ENCODE data around the gene LKAAEAR1. TPM values are rescaled to one million over a fixed set of nuclear protein-coding genes. Genes with fewer than 3 reads are reported as not detected.

Gene LKAAEAR1
- total and polyA plus RNA-seq, 2 of the 13 experiments (the other 11 are each of a cell fraction or from before 2014, with no cell fraction given): not detected

DNA sequence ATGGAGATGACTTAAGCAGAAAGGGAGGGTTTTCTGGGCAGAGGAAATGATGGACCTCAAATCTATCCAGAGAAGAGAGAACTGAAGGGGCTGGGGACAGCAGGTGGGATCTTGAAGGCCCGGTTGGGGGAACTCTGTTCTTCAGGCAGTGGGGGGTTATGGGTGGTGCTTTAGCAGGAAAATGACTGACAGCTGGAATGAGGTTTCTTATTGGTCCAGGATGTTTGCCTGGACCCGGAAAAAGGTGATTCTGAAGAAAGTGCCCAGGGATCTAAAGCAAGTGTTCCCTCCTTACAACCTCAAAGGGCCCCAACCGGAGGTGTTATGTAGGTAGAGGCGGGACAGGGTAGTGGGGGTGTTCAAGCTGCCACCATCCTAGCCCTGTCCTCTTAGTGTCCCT is 11.3 kb upstream of the LKAAEAR1 start:
- Histone ChIP-seq H3K27me3 (ENCODE audit: control insufficient read depth in 1 of 2, insufficient read depth in 2 of 2, low read length in 2 of 2) (peaks cover 26 to 46% of the 10 kb centered on the region in 2 experiments), H2AFZ (ENCODE audit: low read length) (no peak overlapping the region), H3K27ac (ENCODE audit: extremely low read length, insufficient read depth, low read length) (no peak overlapping the region), H4K20me1 (ENCODE audit: insufficient read depth, low read length) (no peaks in the 10 kb centered on the region; the same call in 1 of the 2 replicates), H3K4me2 (ENCODE audit: low read depth, low read length) (no peak overlapping the region), H3K9me3 (ENCODE audit: low read length) (no peaks in the 10 kb centered on the region), H3K4me3 (replicated peaks in 1 of 3; ENCODE audit: insufficient read depth in 1 of 3, low read depth in 2 of 3, low read length in 3 of 3) (no peak overlapping the region), H3K9ac (ENCODE audit: insufficient read depth, low read depth, low read length) (no peak overlapping the region), H3K36me3 (replicated peaks in 1 of 2; ENCODE audit: control insufficient read depth in 1 of 2, insufficient read depth in 2 of 2, low read length in 2 of 2) (no peaks in the 10 kb centered on the region), H3K4me1 (ENCODE audit: insufficient read depth, low read length) (peaks cover 11% of the 10 kb centered on the region), H3K79me2 (ENCODE audit: insufficient read depth, low read length) (no peaks in the 10 kb centered on the region)
- CTCF ChIA-PET (ENCODE audit: low intra/inter-chr PET ratio, low total read pairs): no interaction called here
- FAIRE-seq: no peak
- no peak for TF ChIP-seq ZNF709 (CRISPR knock-in tag; IDR thresholded peaks at IDR 0.05)
- DNase-seq (ENCODE audit: low spot score): no peak
- intact Hi-C loops (cut with micrococcal nuclease; ENCODE audit: unreplicated experiment): no loop called here
- POLR2A ChIA-PET: no interaction called here
- WGBS (ENCODE audit: low lambda C conversion rate): 12% methylated on average over 4 of the region's 4 CpGs
- in situ Hi-C loops (cut with HindIII; ENCODE audit: extremely low pct_ligation_motif_present, low pct_unique_long_range_greater_than_20kb): no loop called here
- BruUV-seq (replicated peaks): no TSS peak
- ATAC-seq: no peak

DNA sequence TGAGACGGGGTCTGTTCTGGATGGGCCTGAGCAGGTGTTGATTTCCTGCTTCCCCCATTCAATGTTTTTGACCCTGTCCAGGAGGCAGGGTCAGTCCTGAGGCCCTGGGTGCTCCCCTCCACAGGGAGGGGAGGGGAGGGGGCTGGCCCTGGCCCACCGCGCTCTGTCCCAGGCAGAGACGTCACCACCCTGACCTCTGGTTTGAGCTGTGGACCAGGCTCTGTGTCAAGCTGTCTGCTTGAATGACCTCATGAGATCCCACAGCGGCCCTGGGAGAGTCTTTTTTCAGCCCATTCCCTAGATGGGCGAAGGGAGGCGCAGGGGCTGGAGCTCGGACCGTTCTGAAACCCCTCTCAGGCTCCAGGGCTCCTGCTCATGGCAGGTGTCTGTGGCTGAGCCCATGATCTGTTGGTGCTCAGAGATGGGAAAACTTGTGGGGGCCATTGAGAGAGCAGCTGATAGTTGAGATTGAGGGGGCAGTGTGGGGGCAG is 8.9 kb upstream of the LKAAEAR1 start:
- CTCF ChIA-PET (ENCODE audit: low intra/inter-chr PET ratio, low total read pairs): no interaction called here
- Histone ChIP-seq H3K4me2 (ENCODE audit: low read depth, low read length) (0 out of 2 replicates have a peak overlapping the region, but pooled peaks have one; percentile 1), H3K36me3 (replicated peaks in 1 of 2; ENCODE audit: control insufficient read depth in 1 of 2, insufficient read depth in 2 of 2, low read length in 2 of 2) (no peaks in the 10 kb centered on the region), H3K79me2 (ENCODE audit: insufficient read depth, low read length) (no peaks in the 10 kb centered on the region), H3K27ac (ENCODE audit: extremely low read length, insufficient read depth, low read length) (no peak overlapping the region), H3K4me3 (replicated peaks in 1 of 3; ENCODE audit: insufficient read depth in 1 of 3, low read depth in 2 of 3, low read length in 3 of 3) (no peak overlapping the region), H3K4me1 (ENCODE audit: insufficient read depth, low read length) (peaks cover 11% of the 10 kb centered on the region), H2AFZ (ENCODE audit: low read length) (no peak overlapping the region), H3K9me3 (ENCODE audit: low read length) (no peaks in the 10 kb centered on the region), H3K27me3 (ENCODE audit: control insufficient read depth in 1 of 2, insufficient read depth in 2 of 2, low read length in 2 of 2) (peaks cover 24 to 40% of the 10 kb centered on the region in 2 experiments), H4K20me1 (ENCODE audit: insufficient read depth, low read length) (no peaks in the 10 kb centered on the region), H3K9ac (ENCODE audit: insufficient read depth, low read depth, low read length) (no peak overlapping the region)
- WGBS (ENCODE audit: low lambda C conversion rate): 6% methylated on average over 9 of the region's 9 CpGs
- no TSS peak for BruUV-seq (replicated peaks)
- peak; percentile 82 for ATAC-seq
- POLR2A ChIA-PET: interaction anchor here (1.0 to 1.1 kb wide), 2 partner anchors 9 to 31 kb away, joined by 3 read pairs; partner anchors contain the start of gene TCEA2
- in situ Hi-C loops (cut with HindIII; ENCODE audit: extremely low pct_ligation_motif_present, low pct_unique_long_range_greater_than_20kb): no loop called here
- peak; percentile 73 for FAIRE-seq
- DNase-seq (ENCODE audit: low spot score): peak; percentile 64
- intact Hi-C loops (cut with micrococcal nuclease; ENCODE audit: unreplicated experiment): no loop called here
- TF ChIP-seq ATF7-NPFF (CRISPR knock-in tag; IDR thresholded peaks at IDR 0.05; ENCODE audit: low read depth) (no peak), ZNF335 (CRISPR knock-in tag; IDR thresholded peaks at IDR 0.05) (no peak), HNF4A (CRISPR knock-in tag; IDR thresholded peaks at IDR 0.05) (peak; percentile 17; the same call in 1 of the 2 replicates), SRSF9 (IDR thresholded peaks at IDR 0.05; ENCODE audit: borderline replicate concordance, insufficient read depth, low read depth, low read length, poor library complexity, severe bottlenecking) (no peak), STAT5B (CRISPR knock-in tag; IDR thresholded peaks at IDR 0.05) (no peak), PHF21A (CRISPR knock-in tag; IDR thresholded peaks at IDR 0.05) (0 out of 2 replicates have a peak, but pooled peaks have one; percentile 30)
- TF ChIP-seq, protein P1, sequence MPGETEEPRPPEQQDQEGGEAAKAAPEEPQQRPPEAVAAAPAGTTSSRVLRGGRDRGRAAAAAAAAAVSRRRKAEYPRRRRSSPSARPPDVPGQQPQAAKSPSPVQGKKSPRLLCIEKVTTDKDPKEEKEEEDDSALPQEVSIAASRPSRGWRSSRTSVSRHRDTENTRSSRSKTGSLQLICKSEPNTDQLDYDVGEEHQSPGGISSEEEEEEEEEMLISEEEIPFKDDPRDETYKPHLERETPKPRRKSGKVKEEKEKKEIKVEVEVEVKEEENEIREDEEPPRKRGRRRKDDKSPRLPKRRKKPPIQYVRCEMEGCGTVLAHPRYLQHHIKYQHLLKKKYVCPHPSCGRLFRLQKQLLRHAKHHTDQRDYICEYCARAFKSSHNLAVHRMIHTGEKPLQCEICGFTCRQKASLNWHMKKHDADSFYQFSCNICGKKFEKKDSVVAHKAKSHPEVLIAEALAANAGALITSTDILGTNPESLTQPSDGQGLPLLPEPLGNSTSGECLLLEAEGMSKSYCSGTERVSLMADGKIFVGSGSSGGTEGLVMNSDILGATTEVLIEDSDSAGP (CRISPR knock-in tag; IDR thresholded peaks at IDR 0.05; ENCODE audit: borderline replicate concordance): peak; percentile 38; the same call in 1 of the 2 replicates
- TF ChIP-seq, protein P2, sequence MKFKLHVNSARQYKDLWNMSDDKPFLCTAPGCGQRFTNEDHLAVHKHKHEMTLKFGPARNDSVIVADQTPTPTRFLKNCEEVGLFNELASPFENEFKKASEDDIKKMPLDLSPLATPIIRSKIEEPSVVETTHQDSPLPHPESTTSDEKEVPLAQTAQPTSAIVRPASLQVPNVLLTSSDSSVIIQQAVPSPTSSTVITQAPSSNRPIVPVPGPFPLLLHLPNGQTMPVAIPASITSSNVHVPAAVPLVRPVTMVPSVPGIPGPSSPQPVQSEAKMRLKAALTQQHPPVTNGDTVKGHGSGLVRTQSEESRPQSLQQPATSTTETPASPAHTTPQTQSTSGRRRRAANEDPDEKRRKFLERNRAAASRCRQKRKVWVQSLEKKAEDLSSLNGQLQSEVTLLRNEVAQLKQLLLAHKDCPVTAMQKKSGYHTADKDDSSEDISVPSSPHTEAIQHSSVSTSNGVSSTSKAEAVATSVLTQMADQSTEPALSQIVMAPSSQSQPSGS (CRISPR knock-in tag; IDR thresholded peaks at IDR 0.05): 0 out of 2 replicates have a peak, but pooled peaks have one; percentile 26
- TF ChIP-seq, protein P3, sequence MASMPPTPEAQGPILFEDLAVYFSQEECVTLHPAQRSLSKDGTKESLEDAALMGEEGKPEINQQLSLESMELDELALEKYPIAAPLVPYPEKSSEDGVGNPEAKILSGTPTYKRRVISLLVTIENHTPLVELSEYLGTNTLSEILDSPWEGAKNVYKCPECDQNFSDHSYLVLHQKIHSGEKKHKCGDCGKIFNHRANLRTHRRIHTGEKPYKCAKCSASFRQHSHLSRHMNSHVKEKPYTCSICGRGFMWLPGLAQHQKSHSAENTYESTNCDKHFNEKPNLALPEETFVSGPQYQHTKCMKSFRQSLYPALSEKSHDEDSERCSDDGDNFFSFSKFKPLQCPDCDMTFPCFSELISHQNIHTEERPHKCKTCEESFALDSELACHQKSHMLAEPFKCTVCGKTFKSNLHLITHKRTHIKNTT (CRISPR knock-in tag; IDR thresholded peaks at IDR 0.05): no peak

All from HepG2 (cell line).